Stomach smooth muscle (tissue), 2 donors: ENCODE data around the gene GPRC5A.

Experiments used
- H3K27ac ChIP-seq: one replicate; pipeline ENCODE4 v1.7.0; 2013; ENCODE audit warnings: mild to moderate bottlenecking, low read length, inconsistent platforms
- H3K27me3 ChIP-seq, 2 donors: one replicate each; pipeline ENCODE4 v1.7.0; 2013; ENCODE audit warnings: low read length in 2 of 2; ENCODE audit not compliant: insufficient read depth in 2 of 2, control insufficient read depth in 1 of 2
- H3K36me3 ChIP-seq, 2 donors: one replicate each; pipeline ENCODE4 v1.7.0; 2013; ENCODE audit warnings: low read length in 2 of 2; ENCODE audit not compliant: control insufficient read depth in 2 of 2, insufficient read depth in 2 of 2
- H3K4me1 ChIP-seq: one replicate; pipeline ENCODE4 v1.7.0; 2013; ENCODE audit warnings: low read length; ENCODE audit not compliant: control insufficient read depth, insufficient read depth
- H3K4me3 ChIP-seq, 2 donors: one replicate each; pipeline ENCODE4 v1.7.0; 2013; ENCODE audit warnings: low read length in 2 of 2
- H3K9ac ChIP-seq, 2 donors: one replicate each; pipeline ENCODE4 v1.7.0; 2013; ENCODE audit warnings: low read length in 2 of 2, mild to moderate bottlenecking in 1 of 2
- H3K9me3 ChIP-seq, 2 donors: one replicate each; pipeline ENCODE4 v1.7.0; 2013; ENCODE audit warnings: low read length in 2 of 2; ENCODE audit not compliant: control insufficient read depth in 2 of 2
- donor health status: healthy.
- donor health status: Pancreatic carcinoma.

Gene GPRC5A

GRCh38 chr12:12899530-12900380 lies 8.4 kb downstream of the GPRC5A start:
- Histone ChIP-seq H3K4me3 (no peak overlapping the region), H3K9ac (no peak overlapping the region), H3K27me3 (peaks cover 5 to 8% of the 10 kb centered on the region in 2 donors), H3K9me3 (no peaks in the 10 kb centered on the region), H3K4me1 (peaks cover 4% of the 10 kb centered on the region), H3K27ac (no peak overlapping the region), H3K36me3 (no peaks in the 10 kb centered on the region)

GRCh38 chr12:12900786-12901157 lies 9.4 kb downstream of the GPRC5A start:
- Histone ChIP-seq H3K27ac (no peak overlapping the region), H3K4me1 (peaks cover 4% of the 10 kb centered on the region), H3K36me3 (no peaks in the 10 kb centered on the region), H3K4me3 (no peak overlapping the region), H3K9ac (no peak overlapping the region), H3K9me3 (no peaks in the 10 kb centered on the region), H3K27me3 (peaks cover 5 to 8% of the 10 kb centered on the region in 2 donors)

- peaks cover 5 to 8% of the 10 kb centered on the region in 2 donors for H3K27me3 ChIP-seq
- no peak overlapping the region for H3K27ac ChIP-seq
- no peaks in the 10 kb centered on the region for H3K9me3 ChIP-seq
- H3K36me3 ChIP-seq, result no peaks in the 10 kb centered on the region
- H3K9ac ChIP-seq, result no peak overlapping the region
- H3K4me3 ChIP-seq, result no peak overlapping the region
- H3K4me1 ChIP-seq, result peaks cover 4% of the 10 kb centered on the region
Observed at GRCh38 chr12:12901158-12901791, 9.9 kb downstream of the GPRC5A start.

GRCh38 chr12:12902036-12902435 lies 10.7 kb downstream of the GPRC5A start:
- H3K27ac ChIP-seq, result no peak overlapping the region
- H3K27me3 ChIP-seq, result peaks cover 5 to 8% of the 10 kb centered on the region in 2 donors
- H3K36me3 ChIP-seq, result no peaks in the 10 kb centered on the region
- peaks cover 4% of the 10 kb centered on the region for H3K4me1 ChIP-seq
- H3K9me3 ChIP-seq, result no peaks in the 10 kb centered on the region
- no peak overlapping the region for H3K4me3 ChIP-seq
- H3K9ac ChIP-seq, result no peak overlapping the region

- Histone ChIP-seq H3K9me3 (no peaks in the 10 kb centered on the region), H3K4me1 (peaks cover 4% of the 10 kb centered on the region), H3K9ac (no peak overlapping the region), H3K4me3 (no peak overlapping the region), H3K27ac (no peak overlapping the region), H3K27me3 (peaks cover 4 to 8% of the 10 kb centered on the region in 2 donors), H3K36me3 (no peaks in the 10 kb centered on the region)
Observed at GRCh38 chr12:12903642-12904609, 12.6 kb downstream of the GPRC5A start.

- Histone ChIP-seq H3K36me3 (no peaks in the 10 kb centered on the region), H3K4me1 (no peaks in the 10 kb centered on the region)
Observed at GRCh38 chr12:12907552-12907951, 16.2 kb downstream of the GPRC5A start.

GRCh38 chr12:12908252-12908651 lies 16.9 kb downstream of the GPRC5A start:
- no peaks in the 10 kb centered on the region for H3K36me3 ChIP-seq
- no peak overlapping the region for H3K9ac ChIP-seq
- no peaks in the 10 kb centered on the region for H3K4me1 ChIP-seq
- no peaks in the 10 kb centered on the region for H3K9me3 ChIP-seq
- no peak overlapping the region for H3K4me3 ChIP-seq
- H3K27ac ChIP-seq, result no peak overlapping the region
- H3K27me3 ChIP-seq, result peaks cover 2% of the 10 kb centered on the region in 2 donors

More at GRCh38 chr12:12907552-12907951, 16.2 kb downstream of the GPRC5A start:
- Histone ChIP-seq H3K9me3 (no peaks in the 10 kb centered on the region), H3K27me3 (peaks cover 2% of the 10 kb centered on the region in 2 donors), H3K4me3 (no peak overlapping the region), H3K27ac (no peak overlapping the region), H3K9ac (no peak overlapping the region)

- no peak overlapping the region for H3K27ac ChIP-seq
- H3K36me3 ChIP-seq, result no peaks in the 10 kb centered on the region
- H3K4me1 ChIP-seq, result no peaks in the 10 kb centered on the region
- H3K4me3 ChIP-seq, result no peak overlapping the region
- H3K9ac ChIP-seq, result no peak overlapping the region
- H3K9me3 ChIP-seq, result no peaks in the 10 kb centered on the region
- peaks cover 2% of the 10 kb centered on the region in 2 donors for H3K27me3 ChIP-seq
Observed at GRCh38 chr12:12908711-12909110, 17.3 kb downstream of the GPRC5A start.

- no peak overlapping the region for H3K4me3 ChIP-seq
- no peaks in the 10 kb centered on the region for H3K36me3 ChIP-seq
- no peak overlapping the region for H3K27ac ChIP-seq
- no peaks in the 10 kb centered on the region for H3K27me3 ChIP-seq
- no peaks in the 10 kb centered on the region for H3K4me1 ChIP-seq
- H3K9me3 ChIP-seq, result no peaks in the 10 kb centered on the region
- H3K9ac ChIP-seq, result no peak overlapping the region
Observed at GRCh38 chr12:12909228-12909994, 18.0 kb downstream of the GPRC5A start.

GRCh38 chr12:12909995-12910420 lies 18.6 kb downstream of the GPRC5A start:
- H3K4me3 ChIP-seq, result no peak overlapping the region
- H3K4me1 ChIP-seq, result no peaks in the 10 kb centered on the region

More at GRCh38 chr12:12909995-12910420, 18.6 kb downstream of the GPRC5A start:
- Histone ChIP-seq H3K9me3 (no peaks in the 10 kb centered on the region), H3K27me3 (no peaks in the 10 kb centered on the region), H3K9ac (no peak overlapping the region), H3K27ac (no peak overlapping the region), H3K36me3 (no peaks in the 10 kb centered on the region)
